IMR-90 (cell line): ENCODE measurements around the gene NANOS1. TPM values are rescaled to one million over a fixed set of nuclear protein-coding genes. Genes with fewer than 3 reads are reported as not detected.

Experiments
- ATAC-seq: fragments of 200-7000 bp; cut with Tn5 transposase; 2 replicates; pipeline ENCODE4 v1.9.1; 2020; ENCODE audit warnings: low read depth, mild to moderate bottlenecking, moderate library complexity
- BruUV-seq: library from RNA; stranded (reverse); fragments of 400-500 nt; replicated peaks from 2 replicates; lab custom pipeline; 2021; lab: Mats Ljungman, UMichigan
- CTCF ChIA-PET: fragments of 300-600 bp; formaldehyde crosslinking; extraction: SDS; loops from one replicate; lab custom pipeline; 2021; ENCODE audit warnings: antibody characterized with exemption; lab: Yijun Ruan, JAX
- POLR2A ChIA-PET: fragments of 300-600 bp; sonication (Branson Sonifier 250); formaldehyde crosslinking; loops from one replicate; lab custom pipeline; 2022; ENCODE audit warnings: antibody characterized with exemption; ENCODE audit not compliant: unreplicated experiment; lab: Charles Lee
- DNase-seq: peaks from one replicate; pipeline ENCODE4 v3.0.0; 2013
- H2AFZ ChIP-seq: replicated peaks from 2 replicates; pipeline ENCODE3; 2013; ENCODE audit warnings: low read length, mild to moderate bottlenecking; ENCODE audit not compliant: poor library complexity
- H2AK5ac ChIP-seq: 2 replicates; pipeline ENCODE4 v1.6.1; 2013; ENCODE audit warnings: low read depth, low read length, inconsistent platforms
- H2AK9ac ChIP-seq: replicated peaks from 2 replicates; pipeline ENCODE3; 2013; ENCODE audit warnings: mild to moderate bottlenecking, low read depth, low read length, moderate library complexity; ENCODE audit not compliant: poor library complexity
- H2BK120ac ChIP-seq: 2 replicates; pipeline ENCODE4 v1.6.1; 2013; ENCODE audit warnings: low read depth, low read length, inconsistent platforms
- H2BK15ac ChIP-seq: 3 replicates; pipeline ENCODE4 v1.6.1; 2013; ENCODE audit warnings: low read depth, low read length, inconsistent platforms
- H2BK20ac ChIP-seq: 2 replicates; pipeline ENCODE4 v1.6.1; 2013; ENCODE audit warnings: low read depth, mild to moderate bottlenecking, inconsistent platforms, low read length, moderate library complexity
- H2BK5ac ChIP-seq: 2 replicates; pipeline ENCODE4 v1.6.1; 2013; ENCODE audit warnings: mild to moderate bottlenecking, low read depth, low read length, inconsistent platforms; ENCODE audit not compliant: poor library complexity, severe bottlenecking
- H3K14ac ChIP-seq: replicated peaks from 2 replicates; pipeline ENCODE4 v1.6.1; 2013; ENCODE audit warnings: low read depth, low read length, inconsistent platforms
- H3K18ac ChIP-seq: 2 replicates; pipeline ENCODE4 v1.6.1; 2013; ENCODE audit warnings: low read depth, low read length, control low read depth
- H3K23ac ChIP-seq: 2 replicates; pipeline ENCODE4 v1.6.1; 2013; ENCODE audit warnings: low read depth, low read length, inconsistent platforms
- H3K27ac ChIP-seq: 2 replicates; pipeline ENCODE4 v1.5.1; 2013; ENCODE audit warnings: mild to moderate bottlenecking, control low read depth, low read length; ENCODE audit not compliant: insufficient read depth
- H3K27me3 ChIP-seq: 2 replicates; pipeline ENCODE4 v1.6.1; 2013; ENCODE audit warnings: low read length; ENCODE audit not compliant: control insufficient read depth, insufficient read depth
- H3K36me3 ChIP-seq: 2 replicates; pipeline ENCODE4 v1.6.1; 2013; ENCODE audit warnings: low read length, mixed read lengths; ENCODE audit not compliant: control insufficient read depth, insufficient read depth
- H3K4ac ChIP-seq: 2 replicates; pipeline ENCODE4 v1.6.1; 2013; ENCODE audit warnings: low read depth, low read length, inconsistent platforms
- H3K4me1 ChIP-seq: 2 replicates; pipeline ENCODE4 v1.6.1; 2013; ENCODE audit warnings: low read length, mixed read lengths; ENCODE audit not compliant: control insufficient read depth, insufficient read depth
- H3K4me2 ChIP-seq: 2 replicates; pipeline ENCODE4 v1.6.1; 2013; ENCODE audit warnings: low read depth, mild to moderate bottlenecking, control low read depth, low read length, moderate library complexity
- H3K4me3 ChIP-seq: 2 replicates; pipeline ENCODE4 v1.5.1; 2013; ENCODE audit warnings: low read depth, mild to moderate bottlenecking, control low read depth, low read length, moderate library complexity; ENCODE audit not compliant: insufficient read depth
- H3K56ac ChIP-seq: 2 replicates; pipeline ENCODE4 v1.6.1; 2013; ENCODE audit warnings: low read length, inconsistent platforms; ENCODE audit not compliant: insufficient read depth; ENCODE audit errors: extremely low read depth
- H3K79me1 ChIP-seq, 2 experiments: 2 replicates each; pipeline ENCODE4 v1.6.1; 2013; ENCODE audit warnings: low read length in 2 of 2, inconsistent platforms in 1 of 2, low read depth in 1 of 2
- H3K9ac ChIP-seq: 2 replicates; pipeline ENCODE4 v1.6.1; 2013; ENCODE audit warnings: low read depth, low read length, control low read depth
- H3K9me1 ChIP-seq: 2 replicates; pipeline ENCODE4 v1.6.1; 2013; ENCODE audit warnings: low read length, inconsistent platforms; ENCODE audit not compliant: insufficient read depth
- H3K9me3 ChIP-seq: 2 replicates; pipeline ENCODE4 v1.6.1; 2013; ENCODE audit warnings: low read length; ENCODE audit not compliant: control insufficient read depth, insufficient read depth
- H4K20me1 ChIP-seq: 2 replicates; pipeline ENCODE4 v1.6.1; 2013; ENCODE audit warnings: low read length, inconsistent platforms; ENCODE audit not compliant: insufficient read depth
- H4K5ac ChIP-seq: 2 replicates; pipeline ENCODE4 v1.6.1; 2013; ENCODE audit warnings: mild to moderate bottlenecking, low read depth, low read length, control low read depth
- H4K8ac ChIP-seq, 2 experiments: 2 replicates each; pipeline ENCODE4 v1.6.1; 2013; ENCODE audit warnings: low read depth in 2 of 2, low read length in 2 of 2, control low read depth in 1 of 2, inconsistent platforms in 1 of 2
- H4K91ac ChIP-seq: 2 replicates; pipeline ENCODE4 v1.6.1; 2013; ENCODE audit warnings: low read depth, low read length, inconsistent platforms; ENCODE audit not compliant: insufficient read depth
- FOS ChIP-seq: fragments of 150-350 bp; IDR thresholded peaks from 2 replicates; pipeline ENCODE4 v1.6.1; 2016; ENCODE audit warnings: low read depth, low read length
- WGBS, 2 experiments: methylation state at CpG; one replicate each; pipeline versions ENCODE4 v1.1.5 to v1.1.7; 2013; ENCODE audit warnings: missing lambda C conversion rate in 2 of 2; ENCODE audit not compliant: insufficient read length in 1 of 2; ENCODE audit errors: extremely low coverage in 2 of 2; 5-methylcytosine and 5-hydroxymethylcytosine counted together
- dilution Hi-C: fragments of 300-500 bp; cut with HindIII; formaldehyde crosslinking; loops from one replicate; pipeline ENCODE4 v1.14.3; 2018; ENCODE audit warnings: low sequenced_read_pairs; ENCODE audit not compliant: unreplicated experiment
- in situ Hi-C: fragments of 300-500 bp; cut with MboI; formaldehyde crosslinking; loops from 3 replicates; pipeline ENCODE4 v1.14.3; 2019; ENCODE audit warnings: low sequenced_read_pairs, inconsistent platforms, mixed read lengths
- intact Hi-C: fragments of 100-400 bp; cut with micrococcal nuclease; formaldehyde crosslinking; loops from 2 replicates; pipeline ENCODE4 v1.10.0; 2022
- polyA plus RNA-seq, 3 experiments: library from polyadenylated mRNA; depleted of rRNA; stranded (reverse); fragments of >200 nt; gene quantifications; 2 replicates each; pipeline ENCODE4 v1.2.3, GENCODE V29; 2012; ENCODE audit warnings: low replicate concordance in 1 of 3
- total RNA-seq: library from RNA; depleted of rRNA; stranded (reverse); fragments of >200 nt; gene quantifications from 2 replicates; pipeline ENCODE4 v1.2.3, GENCODE V29; 2012
- TF ChIP-seq, protein P1 (sequence below): fragments of 150-350 bp; IDR thresholded peaks from 2 replicates; pipeline ENCODE4 v1.6.1; 2016; ENCODE audit warnings: low read depth, mild to moderate bottlenecking, low read length, moderate library complexity, borderline replicate concordance
- TF ChIP-seq, protein P2 (sequence below): conservative IDR thresholded peaks from 2 replicates; pipeline ENCODE4 v1.5.1; 2012; ENCODE audit warnings: mild to moderate bottlenecking, low read depth, low read length, improper control_type of control experiment

NANOS1 gene
- total and polyA plus RNA-seq, 2 of the 4 experiments (the other 2 are of a cell fraction), result under 0.01 to 0.12 TPM

DNA sequence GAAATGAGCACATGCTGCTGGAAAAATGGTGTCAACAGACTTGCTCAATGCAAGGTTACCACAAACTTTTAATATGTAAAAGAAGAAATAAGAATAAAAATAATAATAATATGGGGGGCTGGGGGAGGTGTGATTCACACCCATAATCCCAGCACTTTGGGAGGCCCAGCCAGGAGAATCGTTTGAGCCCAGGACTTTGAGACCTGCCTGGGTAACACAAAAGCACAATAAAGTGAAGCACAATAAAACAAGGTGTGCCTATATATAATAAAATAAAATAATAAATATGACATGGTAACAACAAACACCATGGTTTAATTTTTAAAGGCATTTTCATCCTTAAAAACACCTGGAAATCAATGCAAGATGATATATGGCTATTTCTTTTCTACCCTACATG, 26.0 kb downstream of the NANOS1 start:
- ChIA-PET CTCF (no interaction called here), POLR2A (no interaction called here)
- no peak overlapping the region for H3K4me2 ChIP-seq
- H2AK5ac ChIP-seq, result no peak overlapping the region
- H3K23ac ChIP-seq, result no peak overlapping the region
- no peak overlapping the region for H3K56ac ChIP-seq
- peaks cover 35 to 45% of the 10 kb centered on the region in 2 experiments for H3K79me1 ChIP-seq
- H3K4me1 ChIP-seq, result no peaks in the 10 kb centered on the region
- H3K14ac ChIP-seq, result no peak overlapping the region
- in situ Hi-C loops, result no loop called here
- H3K27ac ChIP-seq, result no peak overlapping the region
- no peak overlapping the region for H3K4ac ChIP-seq
- H3K9me1 ChIP-seq, result no peaks in the 10 kb centered on the region
- H3K36me3 ChIP-seq, result peaks cover 68% of the 10 kb centered on the region
- no peak overlapping the region for H3K18ac ChIP-seq
- H4K5ac ChIP-seq, result no peak overlapping the region
- ATAC-seq (no peak), DNase-seq (no peak)
- H2AK9ac ChIP-seq, result no peak overlapping the region
- no peak overlapping the region for H2BK15ac ChIP-seq
- no peaks in the 10 kb centered on the region for H3K9me3 ChIP-seq
- H4K8ac ChIP-seq, result no peak overlapping the region
- H4K20me1 ChIP-seq, result peaks cover 19% of the 10 kb centered on the region
- BruUV-seq, result no TSS peak
- H2BK120ac ChIP-seq, result no peak overlapping the region
- H3K27me3 ChIP-seq, result no peaks in the 10 kb centered on the region
- H4K91ac ChIP-seq, result no peak overlapping the region
- intact Hi-C loops, result loop anchor here (5.0 kb wide), 2 partner anchors 522 to 872 kb away; no protein-coding TSS in a partner anchor
- H2AFZ ChIP-seq, result no peak overlapping the region
- no peak overlapping the region for H2BK20ac ChIP-seq
- TF ChIP-seq, protein P1, sequence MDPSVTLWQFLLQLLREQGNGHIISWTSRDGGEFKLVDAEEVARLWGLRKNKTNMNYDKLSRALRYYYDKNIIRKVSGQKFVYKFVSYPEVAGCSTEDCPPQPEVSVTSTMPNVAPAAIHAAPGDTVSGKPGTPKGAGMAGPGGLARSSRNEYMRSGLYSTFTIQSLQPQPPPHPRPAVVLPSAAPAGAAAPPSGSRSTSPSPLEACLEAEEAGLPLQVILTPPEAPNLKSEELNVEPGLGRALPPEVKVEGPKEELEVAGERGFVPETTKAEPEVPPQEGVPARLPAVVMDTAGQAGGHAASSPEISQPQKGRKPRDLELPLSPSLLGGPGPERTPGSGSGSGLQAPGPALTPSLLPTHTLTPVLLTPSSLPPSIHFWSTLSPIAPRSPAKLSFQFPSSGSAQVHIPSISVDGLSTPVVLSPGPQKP, result no peak
- TF ChIP-seq, protein P2, sequence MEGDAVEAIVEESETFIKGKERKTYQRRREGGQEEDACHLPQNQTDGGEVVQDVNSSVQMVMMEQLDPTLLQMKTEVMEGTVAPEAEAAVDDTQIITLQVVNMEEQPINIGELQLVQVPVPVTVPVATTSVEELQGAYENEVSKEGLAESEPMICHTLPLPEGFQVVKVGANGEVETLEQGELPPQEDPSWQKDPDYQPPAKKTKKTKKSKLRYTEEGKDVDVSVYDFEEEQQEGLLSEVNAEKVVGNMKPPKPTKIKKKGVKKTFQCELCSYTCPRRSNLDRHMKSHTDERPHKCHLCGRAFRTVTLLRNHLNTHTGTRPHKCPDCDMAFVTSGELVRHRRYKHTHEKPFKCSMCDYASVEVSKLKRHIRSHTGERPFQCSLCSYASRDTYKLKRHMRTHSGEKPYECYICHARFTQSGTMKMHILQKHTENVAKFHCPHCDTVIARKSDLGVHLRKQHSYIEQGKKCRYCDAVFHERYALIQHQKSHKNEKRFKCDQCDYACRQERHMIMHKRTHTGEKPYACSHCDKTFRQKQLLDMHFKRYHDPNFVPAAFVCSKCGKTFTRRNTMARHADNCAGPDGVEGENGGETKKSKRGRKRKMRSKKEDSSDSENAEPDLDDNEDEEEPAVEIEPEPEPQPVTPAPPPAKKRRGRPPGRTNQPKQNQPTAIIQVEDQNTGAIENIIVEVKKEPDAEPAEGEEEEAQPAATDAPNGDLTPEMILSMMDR, result no peak
- TF ChIP-seq FOS, result no peak
- H2BK5ac ChIP-seq, result no peak overlapping the region
- WGBS, 2 experiments, result no CpG with 5 or more reads among the region's 1 CpG
- no peak overlapping the region for H3K9ac ChIP-seq
- H3K4me3 ChIP-seq, result no peak overlapping the region
- dilution Hi-C loops, result no loop called here
